ENCODE results near the gene ANKRD45.
"Not testable (repeated sequence)": the region's sequence is repeated elsewhere in the genome, so short reads cannot be mapped to it uniquely, and the experiment has no call there.

The ANKRD45 gene

DNA sequence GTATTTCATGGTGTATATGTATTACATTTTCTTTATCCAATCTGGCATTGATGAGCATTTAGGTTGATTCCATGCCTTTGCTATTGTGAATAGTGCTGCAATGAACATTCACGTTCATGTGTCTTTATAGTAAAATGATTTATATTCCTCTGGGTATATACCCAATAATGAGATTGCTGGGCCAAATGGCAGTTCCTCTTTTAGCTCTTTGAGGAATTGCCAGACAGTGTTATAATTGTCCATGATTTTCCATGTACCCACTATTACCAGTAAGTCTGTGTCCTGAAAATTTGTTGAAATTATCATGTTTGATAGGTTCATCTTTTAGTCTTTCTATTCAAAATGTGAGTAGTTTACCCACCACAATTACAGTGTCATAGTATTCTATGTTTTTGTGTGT, 101.2 kb downstream of the ANKRD45 start:
- DNase-seq, result no peak

DNA sequence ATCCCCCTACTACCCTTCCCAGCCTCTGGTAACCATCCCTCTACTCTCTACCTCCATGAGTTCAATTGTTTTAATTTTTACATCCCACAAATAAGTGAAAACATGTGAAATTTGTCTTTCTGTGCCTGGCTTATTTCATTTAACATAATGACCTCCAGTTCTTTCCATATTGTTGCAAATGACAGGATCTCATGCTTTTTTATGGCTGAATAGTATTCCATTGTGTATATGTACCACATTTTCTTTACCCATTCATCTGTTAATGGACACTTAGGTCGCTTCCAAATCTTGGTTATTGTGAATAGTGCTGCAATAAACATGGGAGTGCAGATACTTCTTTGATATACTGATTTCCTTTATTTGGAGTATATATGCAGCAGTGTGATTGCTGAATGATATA, 105.8 kb downstream of the ANKRD45 start:
- not testable (repeated sequence) for DNase-seq

DNA sequence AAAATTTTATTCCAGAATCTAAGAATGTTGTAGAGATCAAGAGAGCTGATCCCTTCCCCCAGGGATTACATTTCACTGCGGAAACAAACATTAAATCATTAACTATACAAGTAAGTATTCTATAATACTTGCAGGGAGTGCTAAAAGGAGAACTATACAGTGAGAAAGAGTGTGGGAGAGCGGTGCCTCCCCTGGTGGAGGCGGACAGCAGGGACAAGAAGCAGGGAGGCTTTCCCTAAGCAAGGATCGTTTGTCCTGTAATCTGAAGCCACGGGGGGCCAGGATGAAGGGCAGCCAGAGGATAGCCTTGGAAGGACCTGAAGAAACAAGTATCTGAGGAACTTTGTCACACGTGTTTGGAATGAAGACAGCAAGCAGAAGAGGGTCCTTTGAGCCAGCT, 106.8 kb downstream of the ANKRD45 start:
- no peak for DNase-seq

DNA sequence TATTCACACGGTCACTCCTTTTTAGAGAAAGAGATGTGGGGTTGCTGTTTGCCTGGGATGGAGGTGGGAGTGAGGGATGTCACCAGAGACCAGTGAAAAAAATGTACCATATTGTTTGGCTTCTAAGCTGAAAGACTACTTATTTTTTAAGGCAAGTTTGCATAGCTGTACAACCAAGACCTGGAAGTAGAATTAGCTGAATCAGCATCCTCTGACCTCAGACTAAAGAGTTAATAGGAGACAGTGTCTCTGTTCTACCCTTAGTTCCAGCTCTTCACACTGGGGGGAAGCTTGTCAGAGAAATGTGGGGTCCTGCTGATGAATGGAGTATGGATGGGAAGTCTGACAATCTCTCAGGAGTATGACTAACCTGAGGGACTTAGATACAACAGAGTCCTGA, 108.4 kb downstream of the ANKRD45 start:
- DNase-seq, result no peak

DNA sequence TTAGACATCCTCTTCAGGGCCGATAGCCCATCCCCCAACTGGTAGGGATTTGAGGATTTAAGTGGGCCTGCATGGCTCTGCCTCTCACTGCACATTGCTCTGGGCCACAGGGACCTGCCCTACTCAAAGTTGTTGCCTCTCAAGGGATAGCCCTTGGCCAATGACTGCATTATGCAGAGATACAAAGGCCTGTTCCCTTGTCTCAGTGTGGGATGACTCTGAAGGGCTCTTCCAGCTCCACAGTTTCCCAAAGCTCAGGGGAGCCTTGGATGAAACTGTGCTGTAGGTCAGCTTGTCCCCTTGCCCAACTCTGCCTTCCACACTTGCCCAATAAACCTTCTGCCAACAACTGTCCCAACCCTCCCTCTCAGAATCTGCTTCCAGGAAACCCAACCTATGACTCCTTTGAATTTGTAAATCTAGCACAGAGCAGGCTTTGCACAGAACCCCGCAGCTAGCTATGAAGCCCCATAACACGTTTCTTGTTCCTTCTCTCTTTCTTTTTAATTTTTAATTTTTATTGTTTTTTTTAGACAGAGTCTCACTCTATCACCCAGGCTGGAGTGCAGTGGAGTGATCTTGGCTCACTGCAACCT, 109.3 kb downstream of the ANKRD45 start:
- DNase-seq, result no peak
